H1 (cell line): ENCODE results near the gene HEPACAM. TPM values are rescaled to one million over a fixed set of nuclear protein-coding genes. Genes with fewer than 3 reads are reported as not detected.

Experiments
- CTCF ChIA-PET: fragments of 300-600 bp; sonication (Branson Sonifier 250); formaldehyde crosslinking; loops from one replicate; lab custom pipeline; 2021; ENCODE audit not compliant: partially characterized antibody; lab: Charles Lee
- POLR2A ChIA-PET: fragments of 300-600 bp; sonication (Branson Sonifier 250); formaldehyde crosslinking; loops from one replicate; lab custom pipeline; 2021; ENCODE audit warnings: inconsistent platforms; ENCODE audit not compliant: partially characterized antibody; lab: Charles Lee
- DNase-seq, 2 experiments: peaks; one replicate each; pipeline versions ENCODE4 v3.0.0 to v3.0.0-alpha.2; 2010 to 2022; ENCODE audit warnings: low spot score in 2 of 2, low read depth in 1 of 2, mixed read lengths in 1 of 2
- FAIRE-seq: peaks from 2 replicates; lab custom pipeline; 2011; peaks lifted over from hg19 to GRCh38; lab: Jason Lieb, UNC
- H2AFZ ChIP-seq: 2 replicates; pipeline ENCODE4 v1.8.1; 2012; ENCODE audit warnings: low read length, inconsistent platforms
- H2AK5ac ChIP-seq: 2 replicates; pipeline ENCODE4 v1.6.1; 2013; ENCODE audit warnings: low read depth, low read length
- H2BK120ac ChIP-seq: replicated peaks from 2 replicates; pipeline ENCODE3; 2013; ENCODE audit warnings: low read depth, low read length, inconsistent platforms
- H2BK12ac ChIP-seq: 2 replicates; pipeline ENCODE4 v1.6.1; 2013; ENCODE audit warnings: low read depth, low read length
- H2BK15ac ChIP-seq: 2 replicates; pipeline ENCODE4 v1.6.1; 2013; ENCODE audit warnings: low read length
- H2BK20ac ChIP-seq: 2 replicates; pipeline ENCODE4 v1.6.1; 2013; ENCODE audit warnings: low read length
- H2BK5ac ChIP-seq: 2 replicates; pipeline ENCODE4 v1.6.1; 2013; ENCODE audit warnings: low read depth, low read length
- H3K14ac ChIP-seq: 2 replicates; pipeline ENCODE4 v1.6.1; 2013; ENCODE audit warnings: inconsistent platforms; ENCODE audit not compliant: insufficient read length
- H3K18ac ChIP-seq: 2 replicates; pipeline ENCODE4 v1.6.1; 2013; ENCODE audit warnings: low read length; ENCODE audit errors: extremely low read depth
- H3K23ac ChIP-seq: 2 replicates; pipeline ENCODE4 v1.6.1; 2013; ENCODE audit warnings: inconsistent platforms; ENCODE audit not compliant: insufficient read length
- H3K23me2 ChIP-seq: 2 replicates; pipeline ENCODE4 v1.6.1; 2013; ENCODE audit warnings: low read depth, low read length
- H3K27ac ChIP-seq: 2 replicates; pipeline ENCODE4 v1.6.1; 2011; ENCODE audit warnings: low read depth, low read length, inconsistent platforms
- H3K27me3 ChIP-seq, 4 experiments: replicated peaks in 1 of 4; 1 replicate in 1 of 4; 2 replicates in 3 of 4; pipeline versions ENCODE4 v1.6.1 to v1.8.1; 2011 to 2013; ENCODE audit warnings: low read length in 3 of 4, mild to moderate bottlenecking in 3 of 4, inconsistent platforms in 2 of 4, mixed read lengths in 2 of 4, moderate library complexity in 1 of 4; ENCODE audit not compliant: control insufficient read depth in 3 of 4, insufficient read depth in 3 of 4; ENCODE audit errors: extremely low read depth in 1 of 4
- H3K36me3 ChIP-seq, 4 experiments: 2 replicates each; pipeline versions ENCODE4 v1.6.1 to v1.8.1; 2011 to 2013; ENCODE audit warnings: mild to moderate bottlenecking in 4 of 4, low read length in 3 of 4, moderate library complexity in 2 of 4, control low read depth in 1 of 4, inconsistent platforms in 1 of 4; ENCODE audit not compliant: insufficient read depth in 4 of 4, control insufficient read depth in 2 of 4
- H3K4ac ChIP-seq: replicated peaks from 2 replicates; pipeline ENCODE3; 2013; ENCODE audit warnings: low read length, low read depth, mixed read lengths, inconsistent platforms; ENCODE audit not compliant: insufficient read length
- H3K4me1 ChIP-seq, 4 experiments: replicated peaks in 1 of 4; 1 replicate in 1 of 4; 2 replicates in 3 of 4; pipeline versions ENCODE4 v1.6.1 to v1.8.1; 2011 to 2013; ENCODE audit warnings: low read length in 3 of 4, inconsistent platforms in 2 of 4, mixed read lengths in 1 of 4; ENCODE audit not compliant: insufficient read depth in 4 of 4, control insufficient read depth in 3 of 4
- H3K4me2 ChIP-seq, 2 experiments: 2 replicates each; pipeline versions ENCODE4 v1.6.1 to v1.8.1; 2011 to 2013; ENCODE audit warnings: low read depth in 2 of 2, low read length in 2 of 2, control low read depth in 1 of 2, inconsistent platforms in 1 of 2, mild to moderate bottlenecking in 1 of 2; ENCODE audit not compliant: insufficient read depth in 1 of 2
- H3K4me3 ChIP-seq, 4 experiments: fragments of 200-600, 300-600 bp in 1 of 4; sonication (generic), shearing (Covaris generic), sonication (Bioruptor Twin) in 1 of 4; 2 replicates each; pipeline versions ENCODE4 v1.5.1 to v1.8.1; 2011 to 2016; ENCODE audit warnings: low read length in 4 of 4, low read depth in 3 of 4, control low read depth in 2 of 4, inconsistent platforms in 2 of 4, mild to moderate bottlenecking in 2 of 4, mixed read lengths in 1 of 4, moderate library complexity in 1 of 4; ENCODE audit not compliant: insufficient read depth in 2 of 4; ENCODE audit errors: extremely low read depth in 1 of 4
- H3K56ac ChIP-seq: replicated peaks from 2 replicates; pipeline ENCODE3; 2013; ENCODE audit warnings: low read depth, mild to moderate bottlenecking, mixed read lengths, low read length, inconsistent platforms; ENCODE audit not compliant: insufficient read length
- H3K79me1 ChIP-seq: 2 replicates; pipeline ENCODE4 v1.6.1; 2013; ENCODE audit warnings: low read depth, low read length, control low read depth
- H3K79me2 ChIP-seq, 2 experiments: 2 replicates each; pipeline versions ENCODE4 v1.6.1 to v1.8.1; 2012 to 2013; ENCODE audit warnings: low read length in 2 of 2, mild to moderate bottlenecking in 2 of 2, inconsistent platforms in 1 of 2; ENCODE audit not compliant: insufficient read depth in 2 of 2, control insufficient read depth in 1 of 2
- H3K9ac ChIP-seq, 4 experiments: replicated peaks in 1 of 4; 1 replicate in 1 of 4; 2 replicates in 3 of 4; pipeline versions ENCODE4 v1.6.1 to v1.8.1; 2011 to 2013; ENCODE audit warnings: low read depth in 3 of 4, low read length in 3 of 4, control low read depth in 2 of 4, mild to moderate bottlenecking in 2 of 4, moderate library complexity in 2 of 4, inconsistent platforms in 1 of 4; ENCODE audit errors: extremely low read depth in 1 of 4
- H3K9me3 ChIP-seq, 2 experiments: 2 replicates each; pipeline versions ENCODE4 v1.6.1 to v1.8.1; 2012 to 2013; ENCODE audit warnings: mild to moderate bottlenecking in 2 of 2, moderate library complexity in 2 of 2, control low read depth in 1 of 2, inconsistent platforms in 1 of 2, low read depth in 1 of 2, low read length in 1 of 2, mixed read lengths in 1 of 2; ENCODE audit not compliant: insufficient read depth in 2 of 2
- H4K20me1 ChIP-seq, 2 experiments: replicated peaks in 1 of 2; 2 replicates each; pipeline versions ENCODE3 to v1.8.1; 2011 to 2013; ENCODE audit warnings: inconsistent platforms in 2 of 2, low read length in 2 of 2, mild to moderate bottlenecking in 1 of 2; ENCODE audit not compliant: insufficient read depth in 2 of 2, control insufficient read depth in 1 of 2
- H4K5ac ChIP-seq: 2 replicates; pipeline ENCODE4 v1.6.1; 2013; ENCODE audit warnings: low read length, low read depth, mixed read lengths, inconsistent platforms; ENCODE audit not compliant: insufficient read length
- H4K8ac ChIP-seq: 2 replicates; pipeline ENCODE4 v1.8.0; 2013; ENCODE audit warnings: mild to moderate bottlenecking, moderate library complexity, low read length, inconsistent platforms; ENCODE audit not compliant: insufficient read depth; ENCODE audit errors: extremely low read depth
- H4K91ac ChIP-seq: replicated peaks from 2 replicates; pipeline ENCODE3; 2013; ENCODE audit warnings: low read length, mixed read lengths, inconsistent platforms; ENCODE audit not compliant: insufficient read length
- KDM1A ChIP-seq: fragments of 200-600, 300-600 bp; sonication (generic); IDR thresholded peaks from 2 replicates; pipeline ENCODE4 v1.7.1; 2016; ENCODE audit warnings: mild to moderate bottlenecking, low read length, borderline replicate concordance
- NRF1 ChIP-seq: IDR thresholded peaks from 2 replicates; pipeline ENCODE4 v1.6.1; 2011; ENCODE audit warnings: mild to moderate bottlenecking, low read depth, low read length, improper control_type of control experiment
- SAP30 ChIP-seq: fragments of 300-600 bp; sonication (generic); IDR thresholded peaks from 2 replicates; pipeline ENCODE4 v1.7.1; 2012; ENCODE audit warnings: low read length, moderate library complexity, mild to moderate bottlenecking, inconsistent platforms; ENCODE audit not compliant: insufficient read depth, insufficient replicate concordance
- SIN3A ChIP-seq, 2 experiments: IDR thresholded peaks in 1 of 2; conservative IDR thresholded peaks in 1 of 2; 2 replicates each; pipeline ENCODE4 v1.6.1; 2011 to 2012; ENCODE audit warnings: low read length in 2 of 2, improper control_type of control experiment in 1 of 2, low read depth in 1 of 2, mild to moderate bottlenecking in 1 of 2
- ZNF274 ChIP-seq: IDR thresholded peaks from 2 replicates; pipeline ENCODE4 v1.7.0; 2012; ENCODE audit warnings: low read length, borderline replicate concordance; ENCODE audit errors: extremely low read depth
- WGBS, 2 experiments: shearing (Covaris generic) in 1 of 2; methylation state at CpG; one replicate each; pipeline versions ENCODE4 v1.1.6 to v1.1.7; 2013 to 2015; ENCODE audit warnings: low lambda C conversion rate in 2 of 2, mixed read lengths in 2 of 2, inconsistent platforms in 1 of 2, low coverage in 1 of 2, missing lambda C conversion rate in 1 of 2; ENCODE audit not compliant: insufficient replicate concordance in 2 of 2, insufficient coverage in 1 of 2, insufficient read length in 1 of 2; ENCODE audit errors: extremely low coverage in 1 of 2, missing lambda C conversion rate in 1 of 2; 5-methylcytosine and 5-hydroxymethylcytosine counted together
- polyA plus RNA-seq, 7 experiments: library from polyadenylated mRNA; depleted of rRNA in 3 of 7; stranded (reverse) in 5 of 7; unstranded in 2 of 7; fragments of >200 nt in 5 of 7; fragments of 200-250 nt in 2 of 7; gene quantifications; 1 replicate in 5 of 7; 2 replicates in 1 of 7; 4 replicates in 1 of 7; pipeline versions ENCODE4 v1.2.1 to v1.2.3, GENCODE V29; 2011 to 2013; ENCODE audit warnings: missing spikeins in 2 of 7, mixed read lengths in 2 of 7
- total RNA-seq: library from RNA; stranded (reverse); fragmentation: NEBNext Ultra II Directional; extraction: Animal tissue kit (Norgen Biotek cat#: 25700); gene quantifications from 2 replicates; pipeline ENCODE4 v1.2.1, GENCODE V29; 2021

HEPACAM gene
- total and polyA plus RNA-seq, 2 of the 8 experiments (the other 6 are each of a cell fraction or from before 2014, with no cell fraction given): not detected

- no peaks in the 10 kb centered on the region for H3K36me3 ChIP-seq
- FAIRE-seq: no peak
- DNase-seq: no peak
- H3K9me3 ChIP-seq: no peaks in the 10 kb centered on the region
- H2BK5ac ChIP-seq: no peak overlapping the region
- no peak overlapping the region for H3K18ac ChIP-seq
- no peak overlapping the region for H2BK120ac ChIP-seq
- 81% methylated on average over 9 of the region's 9 CpGs; no CpG with 5 or more reads in 1 of the 2 experiments for WGBS, 2 experiments
- no peak overlapping the region for H4K8ac ChIP-seq
- no peak overlapping the region for H3K4me3 ChIP-seq
- H3K79me1 ChIP-seq: no peaks in the 10 kb centered on the region
- no peak overlapping the region for H4K5ac ChIP-seq
- H3K23me2 ChIP-seq: no peaks in the 10 kb centered on the region
- 0 out of 2 replicates have a peak overlapping the region, but pooled peaks have one; percentile 27 for H2BK12ac ChIP-seq
- H3K79me2 ChIP-seq: no peaks in the 10 kb centered on the region
- peaks cover 0 to 3% (median under 1%) of the 10 kb centered on the region in 4 experiments; a peak in 2 of 7 replicates for H3K27me3 ChIP-seq
- no peak overlapping the region for H3K4me2 ChIP-seq
- no peak overlapping the region for H3K56ac ChIP-seq
- H3K27ac ChIP-seq: no peak overlapping the region
- H3K23ac ChIP-seq: no peak overlapping the region
- no peak for TF ChIP-seq ZNF274
- TF ChIP-seq SAP30: no peak
- TF ChIP-seq KDM1A: no peak
- TF ChIP-seq NRF1: no peak
- no peak for TF ChIP-seq SIN3A (conservative IDR thresholded peaks at IDR 0.05 in 1 of 2, IDR thresholded peaks at IDR 0.05 in 1 of 2; ENCODE audit: low read depth in 1 of 2, low read length in 2 of 2)
- H4K91ac ChIP-seq: no peak overlapping the region
- ChIA-PET CTCF (interaction anchor here (0.8 to 4.8 kb wide), 9 partner anchors 9 to 548 kb away, joined by 3 to 22 read pairs (median 6); no protein-coding TSS in a partner anchor), POLR2A (no interaction called here)
- H3K4ac ChIP-seq: no peak overlapping the region
- no peak overlapping the region for H2BK15ac ChIP-seq
- no peaks in the 10 kb centered on the region for H4K20me1 ChIP-seq
- H2AK5ac ChIP-seq: no peak overlapping the region
- no peak overlapping the region for H3K14ac ChIP-seq
- H3K9ac ChIP-seq: no peak overlapping the region
- no peaks in the 10 kb centered on the region; a peak in 1 of 7 replicates for H3K4me1 ChIP-seq
- H2BK20ac ChIP-seq: no peak overlapping the region
- H2AFZ ChIP-seq: no peak overlapping the region
Observed at GRCh38 chr11:124890683-124891372, 45.0 kb downstream of the HEPACAM start.
